ENCODE measurements around the gene CLEC1A. TPM values are rescaled to one million over a fixed set of nuclear protein-coding genes. Genes with fewer than 3 reads are reported as not detected.

The CLEC1A gene
- total RNA-seq, 2 experiments from 2014 or later = not detected

DNA sequence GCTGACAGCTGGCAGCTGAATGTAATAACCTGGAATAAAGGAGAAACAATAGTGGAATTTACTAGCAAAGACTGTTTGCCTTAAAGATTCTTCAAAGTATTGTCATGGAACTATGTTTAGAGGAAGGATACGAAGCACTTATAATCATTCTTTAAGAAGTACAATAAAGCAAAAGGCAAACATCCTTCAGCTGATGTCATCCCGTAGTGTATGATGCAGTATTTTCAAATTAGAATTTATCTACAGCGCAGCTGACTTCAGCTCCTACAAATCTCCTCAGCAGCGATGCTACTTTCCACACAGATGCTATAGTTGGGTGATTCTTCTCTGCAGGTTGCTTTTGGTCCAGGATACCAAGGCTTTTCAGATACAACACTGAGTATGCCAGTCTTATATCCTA, 31.5 kb downstream of the CLEC1A start:
- Histone ChIP-seq H3K27me3 (ENCODE audit: control insufficient read depth in 1 of 2, insufficient read depth in 2 of 2, low read length in 2 of 2) (peaks cover 0 to 7% of the 10 kb centered on the region in 2 experiments), H3K36me3 (ENCODE audit: insufficient read depth, low read length) (no peaks in the 10 kb centered on the region), H3K4me1 (ENCODE audit: insufficient read depth, low read length) (no peaks in the 10 kb centered on the region), H3K4me3 (ENCODE audit: low read length) (no peak overlapping the region), H3K27ac (ENCODE audit: low read depth in 1 of 2, low read length in 2 of 2) (no peak overlapping the region), H3K9me3 (ENCODE audit: control insufficient read depth in 1 of 2, insufficient read depth in 1 of 2, low read length in 2 of 2) (no peaks in the 10 kb centered on the region)
- ATAC-seq (ENCODE audit: poor library complexity) (no peak), DNase-seq (no peak)
- H3K27me3 Mint-ChIP-seq = peaks cover 22% of the 10 kb centered on the region
- H3K27ac Mint-ChIP-seq = no peak overlapping the region
- ChIA-PET CTCF (no interaction called here), POLR2A (no interaction called here)
- no peaks in the 10 kb centered on the region for H3K9me3 Mint-ChIP-seq
- intact Hi-C loops (cut with DNase I, micrococcal nuclease) = no loop called here
- H3K4me1 Mint-ChIP-seq (ENCODE audit: low read depth) = no peaks in the 10 kb centered on the region
- TF ChIP-seq, protein P1, sequence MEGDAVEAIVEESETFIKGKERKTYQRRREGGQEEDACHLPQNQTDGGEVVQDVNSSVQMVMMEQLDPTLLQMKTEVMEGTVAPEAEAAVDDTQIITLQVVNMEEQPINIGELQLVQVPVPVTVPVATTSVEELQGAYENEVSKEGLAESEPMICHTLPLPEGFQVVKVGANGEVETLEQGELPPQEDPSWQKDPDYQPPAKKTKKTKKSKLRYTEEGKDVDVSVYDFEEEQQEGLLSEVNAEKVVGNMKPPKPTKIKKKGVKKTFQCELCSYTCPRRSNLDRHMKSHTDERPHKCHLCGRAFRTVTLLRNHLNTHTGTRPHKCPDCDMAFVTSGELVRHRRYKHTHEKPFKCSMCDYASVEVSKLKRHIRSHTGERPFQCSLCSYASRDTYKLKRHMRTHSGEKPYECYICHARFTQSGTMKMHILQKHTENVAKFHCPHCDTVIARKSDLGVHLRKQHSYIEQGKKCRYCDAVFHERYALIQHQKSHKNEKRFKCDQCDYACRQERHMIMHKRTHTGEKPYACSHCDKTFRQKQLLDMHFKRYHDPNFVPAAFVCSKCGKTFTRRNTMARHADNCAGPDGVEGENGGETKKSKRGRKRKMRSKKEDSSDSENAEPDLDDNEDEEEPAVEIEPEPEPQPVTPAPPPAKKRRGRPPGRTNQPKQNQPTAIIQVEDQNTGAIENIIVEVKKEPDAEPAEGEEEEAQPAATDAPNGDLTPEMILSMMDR (IDR thresholded peaks at IDR 0.05) = no peak
- no peaks in the 10 kb centered on the region for H3K36me3 Mint-ChIP-seq (ENCODE audit: low read depth)
- H3K4me3 Mint-ChIP-seq = no peak overlapping the region

DNA sequence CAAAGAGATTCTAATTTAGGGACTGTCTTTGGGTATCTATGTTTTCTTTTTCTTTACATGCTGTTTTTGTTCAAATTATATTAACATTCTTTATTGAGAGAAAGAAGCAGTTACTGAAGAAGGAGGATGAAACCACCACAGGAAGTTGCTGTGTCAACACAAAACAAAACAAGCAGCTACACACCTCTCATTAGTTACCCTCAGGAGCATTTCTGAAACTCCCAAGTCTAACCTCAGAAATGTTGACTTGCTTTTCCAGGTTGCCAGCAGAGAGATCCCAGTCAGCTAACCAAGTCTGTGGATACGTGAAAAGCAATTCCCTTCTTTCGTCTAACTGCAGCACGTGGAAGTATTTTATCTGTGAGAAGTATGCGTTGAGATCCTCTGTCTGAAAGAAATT, 33.5 kb downstream of the CLEC1A start:
- no peak overlapping the region for H3K27ac Mint-ChIP-seq
- ChIA-PET POLR2A (no interaction called here), CTCF (no interaction called here)
- Histone ChIP-seq H3K27me3 (ENCODE audit: control insufficient read depth in 1 of 2, insufficient read depth in 2 of 2, low read length in 2 of 2) (peaks cover 0 to 7% of the 10 kb centered on the region in 2 experiments), H3K27ac (ENCODE audit: low read depth in 1 of 2, low read length in 2 of 2) (no peak overlapping the region), H3K4me1 (ENCODE audit: insufficient read depth, low read length) (no peaks in the 10 kb centered on the region), H3K9me3 (ENCODE audit: control insufficient read depth in 1 of 2, insufficient read depth in 1 of 2, low read length in 2 of 2) (no peaks in the 10 kb centered on the region), H3K4me3 (ENCODE audit: low read length) (no peak overlapping the region), H3K36me3 (ENCODE audit: insufficient read depth, low read length) (no peaks in the 10 kb centered on the region)
- TF ChIP-seq, protein P1 (IDR thresholded peaks at IDR 0.05) = no peak
- DNase-seq = no peak
- H3K9me3 Mint-ChIP-seq = no peaks in the 10 kb centered on the region
- no peak for ATAC-seq (ENCODE audit: poor library complexity)
- intact Hi-C loops (cut with DNase I, micrococcal nuclease) = no loop called here
- H3K36me3 Mint-ChIP-seq (ENCODE audit: low read depth) = no peaks in the 10 kb centered on the region
- H3K27me3 Mint-ChIP-seq = peaks cover 22% of the 10 kb centered on the region
- H3K4me3 Mint-ChIP-seq = no peak overlapping the region
- H3K4me1 Mint-ChIP-seq (ENCODE audit: low read depth) = no peaks in the 10 kb centered on the region

DNA sequence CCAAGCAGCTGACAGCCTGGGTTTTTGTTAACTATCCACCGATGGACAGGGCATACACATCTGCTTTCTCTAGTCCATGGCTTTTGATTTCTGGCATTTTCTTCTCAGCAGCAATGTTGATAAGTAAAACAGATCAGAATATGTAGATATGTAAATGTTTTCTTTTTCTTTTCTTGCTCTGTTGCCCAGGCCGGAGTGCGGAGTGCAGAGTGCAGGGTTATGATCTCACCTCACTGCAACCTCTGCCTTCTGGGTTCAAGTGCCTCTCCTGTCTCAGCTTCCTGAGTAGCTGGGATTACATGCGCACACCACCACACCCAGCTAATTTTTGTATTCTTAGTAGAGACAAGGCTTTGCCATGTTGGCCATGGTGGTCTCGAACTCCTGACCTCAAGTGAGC, 40.4 kb downstream of the CLEC1A start:
- H3K36me3 ChIP-seq (ENCODE audit: insufficient read depth, low read length) = no peaks in the 10 kb centered on the region
- H3K4me1 ChIP-seq (ENCODE audit: insufficient read depth, low read length) = no peaks in the 10 kb centered on the region
- H3K27ac ChIP-seq (ENCODE audit: low read depth in 1 of 2, low read length in 2 of 2) = no peak overlapping the region
- H3K4me3 Mint-ChIP-seq = no peak overlapping the region
- H3K27ac Mint-ChIP-seq = no peak overlapping the region
- intact Hi-C loops (cut with DNase I, micrococcal nuclease) = no loop called here
- H3K36me3 Mint-ChIP-seq (ENCODE audit: low read depth) = no peaks in the 10 kb centered on the region
- CTCF ChIA-PET = interaction anchor here (1.4 kb wide), 1 partner anchor 9 kb away, joined by 4 read pairs; no protein-coding TSS in a partner anchor
- no peaks in the 10 kb centered on the region for H3K9me3 ChIP-seq (ENCODE audit: control insufficient read depth in 1 of 2, insufficient read depth in 1 of 2, low read length in 2 of 2)
- H3K9me3 Mint-ChIP-seq = no peaks in the 10 kb centered on the region
- ATAC-seq (ENCODE audit: poor library complexity) (no peak), DNase-seq (no peak)
- H3K27me3 ChIP-seq (ENCODE audit: control insufficient read depth in 1 of 2, insufficient read depth in 2 of 2, low read length in 2 of 2) = peaks cover 0 to 8% of the 10 kb centered on the region in 2 experiments
- H3K27me3 Mint-ChIP-seq = no peaks in the 10 kb centered on the region
- H3K4me1 Mint-ChIP-seq (ENCODE audit: low read depth) = no peaks in the 10 kb centered on the region
- no peak overlapping the region for H3K4me3 ChIP-seq (ENCODE audit: low read length)
- POLR2A ChIA-PET = no interaction called here
- TF ChIP-seq, protein P1 (IDR thresholded peaks at IDR 0.05) = no peak
